GM13977 (cell line): Measurements from ENCODE around the gene SOCS3.

Experiments
- DNase-seq: peaks from one replicate; pipeline ENCODE4 v3.0.0; 2012; ENCODE audit warnings: low spot score
- in situ Hi-C: fragments of 300-500 bp; cut with MboI; formaldehyde crosslinking; loops from one replicate; pipeline ENCODE4 v1.12.0; 2022; ENCODE audit warnings: low sequenced_read_pairs, low pct_unique_long_range_greater_than_20kb, mixed read lengths, inconsistent platforms; ENCODE audit not compliant: unreplicated experiment
- TF ChIP-seq, protein P1 (sequence below): IDR thresholded peaks from 2 replicates; pipeline ENCODE4 v1.5.1; 2012; ENCODE audit warnings: mild to moderate bottlenecking, control low read depth; ENCODE audit not compliant: insufficient read depth; ENCODE audit errors: extremely low read depth, missing control alignments

The SOCS3 gene

DNA sequence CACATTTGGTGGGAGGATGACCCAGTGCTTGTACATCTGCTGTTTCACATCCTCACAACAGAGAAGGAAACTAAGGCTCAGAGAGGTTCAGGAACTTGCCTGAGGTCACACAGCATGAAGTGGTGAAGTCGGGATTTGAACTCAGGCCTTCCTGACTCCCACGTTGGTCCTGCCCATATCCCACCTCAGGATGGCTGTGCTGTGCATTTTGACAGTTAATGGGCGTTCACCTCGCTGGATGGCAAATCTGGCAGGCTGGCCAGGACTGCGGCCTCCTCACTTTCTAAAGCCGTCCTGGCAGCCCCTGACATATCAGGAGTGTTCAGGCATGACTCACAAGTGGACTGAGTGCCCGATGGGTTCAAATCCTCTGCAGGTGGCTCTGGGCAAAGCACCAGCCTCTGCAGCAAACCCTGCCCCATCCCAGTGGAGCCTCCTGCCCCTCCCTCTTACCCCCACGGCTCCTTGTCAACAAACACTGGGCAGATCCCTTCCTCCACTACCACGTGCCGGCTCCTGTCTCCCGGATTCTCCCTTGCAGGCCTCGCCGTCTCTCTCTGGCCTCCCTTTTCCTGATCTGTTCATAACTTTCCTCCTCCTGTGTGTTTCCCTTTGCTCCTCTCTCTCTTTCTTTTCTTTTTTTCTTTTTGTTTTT, 29.2 kb downstream of the SOCS3 start:
- TF ChIP-seq, protein P1, sequence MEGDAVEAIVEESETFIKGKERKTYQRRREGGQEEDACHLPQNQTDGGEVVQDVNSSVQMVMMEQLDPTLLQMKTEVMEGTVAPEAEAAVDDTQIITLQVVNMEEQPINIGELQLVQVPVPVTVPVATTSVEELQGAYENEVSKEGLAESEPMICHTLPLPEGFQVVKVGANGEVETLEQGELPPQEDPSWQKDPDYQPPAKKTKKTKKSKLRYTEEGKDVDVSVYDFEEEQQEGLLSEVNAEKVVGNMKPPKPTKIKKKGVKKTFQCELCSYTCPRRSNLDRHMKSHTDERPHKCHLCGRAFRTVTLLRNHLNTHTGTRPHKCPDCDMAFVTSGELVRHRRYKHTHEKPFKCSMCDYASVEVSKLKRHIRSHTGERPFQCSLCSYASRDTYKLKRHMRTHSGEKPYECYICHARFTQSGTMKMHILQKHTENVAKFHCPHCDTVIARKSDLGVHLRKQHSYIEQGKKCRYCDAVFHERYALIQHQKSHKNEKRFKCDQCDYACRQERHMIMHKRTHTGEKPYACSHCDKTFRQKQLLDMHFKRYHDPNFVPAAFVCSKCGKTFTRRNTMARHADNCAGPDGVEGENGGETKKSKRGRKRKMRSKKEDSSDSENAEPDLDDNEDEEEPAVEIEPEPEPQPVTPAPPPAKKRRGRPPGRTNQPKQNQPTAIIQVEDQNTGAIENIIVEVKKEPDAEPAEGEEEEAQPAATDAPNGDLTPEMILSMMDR, result no peak
- in situ Hi-C loops, result no loop called here
- DNase-seq, result no peak

DNA sequence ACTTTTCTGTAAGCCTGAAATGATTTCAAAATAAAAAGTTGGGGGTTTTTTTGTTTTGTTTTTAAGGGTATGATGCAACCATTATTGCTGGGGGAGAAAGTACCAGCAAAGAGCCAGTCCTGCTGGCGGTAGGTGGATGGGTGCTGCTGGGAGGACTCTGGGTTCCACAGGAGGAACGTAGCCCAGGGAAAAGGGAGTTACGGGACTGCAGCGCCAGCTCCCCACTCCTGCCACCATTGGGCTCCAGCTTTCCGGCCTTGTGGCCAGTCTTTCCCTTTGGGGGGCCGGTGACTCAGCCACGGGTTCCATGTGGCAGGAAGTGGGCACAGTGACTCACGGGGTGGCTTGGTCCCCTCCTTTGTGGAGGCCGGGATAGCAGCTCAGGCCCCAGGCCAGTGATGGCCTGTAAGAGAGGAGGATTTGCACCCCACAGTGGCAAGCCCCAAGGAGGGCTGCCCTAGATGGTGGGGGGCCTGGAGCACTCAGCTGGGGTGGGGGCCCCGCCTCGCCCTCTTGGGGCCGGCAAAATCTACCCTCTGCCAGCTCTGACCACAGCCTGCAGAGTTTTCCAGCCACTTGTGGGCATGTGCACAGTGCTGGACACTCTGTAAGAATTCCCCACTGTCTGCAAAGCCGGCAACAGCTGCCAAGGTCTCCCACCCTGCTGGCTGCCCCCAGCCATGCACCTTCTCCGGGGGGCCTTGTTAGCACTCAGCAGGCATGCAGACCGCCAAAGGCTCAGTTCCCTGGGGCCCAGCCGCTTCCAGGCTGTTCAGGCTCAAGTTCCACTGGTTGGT, 30.4 kb downstream of the SOCS3 start:
- in situ Hi-C loops, result no loop called here
- TF ChIP-seq, protein P1, result no peak
- no peak for DNase-seq

DNA sequence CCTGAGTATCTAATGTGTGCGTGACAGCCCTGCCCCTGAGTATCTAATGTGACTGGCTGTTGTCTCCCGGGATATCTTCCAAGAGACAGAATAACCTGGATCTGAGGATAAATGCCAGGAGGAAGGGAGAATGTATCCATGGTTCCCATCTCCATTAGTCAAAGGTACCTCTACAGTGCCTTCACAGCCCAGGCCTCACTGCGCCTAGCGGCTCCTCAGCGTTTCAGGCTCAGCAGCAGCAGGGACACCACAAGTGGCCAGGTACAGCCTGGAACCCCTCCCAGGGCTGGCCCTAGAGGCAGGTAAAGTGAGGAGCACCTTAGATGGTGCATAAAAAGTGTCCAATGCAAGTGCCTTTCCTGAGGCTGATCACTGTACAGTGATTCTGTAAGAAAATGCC, 32.0 kb downstream of the SOCS3 start:
- DNase-seq, result no peak
- TF ChIP-seq, protein P1, result no peak
- in situ Hi-C loops, result no loop called here

DNA sequence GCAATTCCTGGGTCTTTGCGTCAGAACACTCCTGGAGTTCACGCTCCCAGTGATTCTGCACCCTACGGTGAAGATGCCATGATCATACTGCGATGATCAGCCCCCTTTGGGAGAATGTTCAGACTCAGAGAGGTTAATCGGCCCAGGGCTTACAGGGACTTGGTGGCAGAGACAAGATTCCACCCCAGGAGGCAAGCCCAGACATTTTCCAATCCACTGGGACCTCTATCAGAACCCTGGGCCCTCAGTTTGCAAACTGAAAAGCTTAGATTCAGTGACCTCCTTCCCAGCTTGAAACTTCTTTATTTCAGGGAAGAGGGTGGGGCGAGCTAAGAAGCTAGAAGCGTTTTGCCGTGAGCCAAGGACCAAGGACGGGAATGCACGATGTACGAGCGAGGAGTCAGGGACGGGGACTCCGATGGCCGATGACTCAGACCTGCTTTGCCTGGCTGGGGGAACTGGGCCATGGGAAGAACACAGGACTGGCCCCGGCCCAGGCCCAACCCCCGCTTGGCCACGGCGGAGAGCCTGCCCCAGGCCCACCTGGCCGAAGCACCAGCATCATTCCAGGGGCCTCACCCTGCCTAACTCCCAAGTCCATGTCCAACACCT, 34.7 kb downstream of the SOCS3 start:
- no peak for DNase-seq
- TF ChIP-seq, protein P1, result no peak
- in situ Hi-C loops, result no loop called here

DNA sequence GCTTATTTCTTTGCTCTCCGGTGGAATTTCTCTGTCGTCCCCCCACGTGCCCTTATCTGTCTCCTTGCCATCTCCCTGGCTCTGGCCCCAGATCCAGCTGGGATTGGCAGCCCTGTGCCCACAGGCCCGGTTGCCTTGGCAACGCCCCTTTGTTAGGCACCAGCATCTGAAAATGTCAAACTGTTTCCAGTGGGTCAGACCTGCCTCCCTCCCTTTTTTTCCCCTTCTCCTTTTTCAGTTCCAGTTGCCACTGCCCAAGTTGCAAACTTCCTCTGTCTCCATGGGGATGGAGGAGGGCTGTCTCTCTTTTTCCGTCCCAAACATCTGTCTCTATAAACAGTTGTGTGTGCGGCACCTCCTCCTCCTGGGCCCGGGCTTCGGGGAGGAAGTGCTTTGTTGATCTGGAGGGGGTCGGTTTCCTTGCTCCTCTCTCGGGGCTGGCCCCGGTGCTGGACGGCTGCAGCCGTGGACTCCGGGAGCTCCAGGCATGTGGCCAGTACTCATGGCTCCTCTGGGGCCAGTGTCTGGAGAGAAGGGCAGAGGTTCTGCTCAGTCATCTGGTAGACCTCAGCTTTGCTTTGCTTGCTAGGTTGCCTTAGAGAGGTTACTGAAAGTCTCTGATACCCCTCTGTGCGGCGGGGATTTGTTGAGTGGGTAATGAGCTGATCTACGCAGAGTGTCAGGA, 35.3 kb downstream of the SOCS3 start:
- DNase-seq, result no peak
- in situ Hi-C loops, result no loop called here
- TF ChIP-seq, protein P1, result no peak

DNA sequence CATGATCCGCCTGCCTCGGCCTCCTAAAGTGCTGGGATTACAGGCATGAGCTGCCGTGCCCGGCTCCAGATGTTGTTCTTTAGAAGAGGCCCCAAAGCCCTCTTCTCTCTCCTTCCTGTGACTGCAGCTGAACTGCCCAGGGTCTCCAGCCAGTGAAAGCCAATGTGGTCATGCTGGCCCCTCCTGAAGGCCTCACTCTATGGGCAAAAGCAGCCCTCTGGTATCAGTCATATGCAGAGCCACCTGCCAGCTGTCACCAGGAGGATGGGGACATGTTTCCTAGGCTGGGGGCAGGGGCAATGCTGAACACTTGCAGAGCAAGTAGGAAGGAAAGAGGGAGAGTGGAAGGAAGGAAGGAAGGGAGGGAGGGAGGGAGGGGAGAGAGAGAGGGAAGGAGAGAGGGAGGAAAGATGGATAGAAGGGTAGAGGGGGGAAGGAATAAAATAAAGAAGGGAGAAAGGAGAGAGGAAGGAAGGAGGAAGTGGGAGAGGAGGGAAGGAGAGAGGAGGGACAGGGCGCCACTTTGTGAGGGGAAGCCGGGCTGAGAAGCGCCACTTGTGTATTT, 36.0 kb downstream of the SOCS3 start:
- in situ Hi-C loops, result no loop called here
- TF ChIP-seq, protein P1, result no peak
- DNase-seq, result no peak
